Measurements from ENCODE around the gene PSD.

PSD gene

DNA sequence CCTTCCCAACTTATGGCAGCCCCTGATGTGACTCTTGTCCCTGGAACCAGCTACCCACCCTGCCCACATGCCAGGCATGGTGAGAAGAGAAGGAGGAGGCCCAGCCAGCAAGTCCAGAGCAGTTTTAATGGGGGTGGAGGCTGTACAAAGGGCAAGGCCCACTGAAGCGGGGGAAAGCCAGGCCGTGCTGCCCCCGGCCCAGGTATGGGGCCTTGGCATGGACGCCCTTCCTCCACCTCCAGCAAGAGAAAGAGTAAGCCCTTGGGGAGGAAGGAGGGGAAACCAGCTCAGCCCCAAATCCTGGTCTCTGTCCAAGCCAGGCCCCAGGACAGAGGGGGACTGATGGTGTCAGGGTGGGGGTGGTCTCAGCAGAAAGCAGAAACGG, 16.1 kb downstream of the PSD start:
- no peak for DNase-seq

DNA sequence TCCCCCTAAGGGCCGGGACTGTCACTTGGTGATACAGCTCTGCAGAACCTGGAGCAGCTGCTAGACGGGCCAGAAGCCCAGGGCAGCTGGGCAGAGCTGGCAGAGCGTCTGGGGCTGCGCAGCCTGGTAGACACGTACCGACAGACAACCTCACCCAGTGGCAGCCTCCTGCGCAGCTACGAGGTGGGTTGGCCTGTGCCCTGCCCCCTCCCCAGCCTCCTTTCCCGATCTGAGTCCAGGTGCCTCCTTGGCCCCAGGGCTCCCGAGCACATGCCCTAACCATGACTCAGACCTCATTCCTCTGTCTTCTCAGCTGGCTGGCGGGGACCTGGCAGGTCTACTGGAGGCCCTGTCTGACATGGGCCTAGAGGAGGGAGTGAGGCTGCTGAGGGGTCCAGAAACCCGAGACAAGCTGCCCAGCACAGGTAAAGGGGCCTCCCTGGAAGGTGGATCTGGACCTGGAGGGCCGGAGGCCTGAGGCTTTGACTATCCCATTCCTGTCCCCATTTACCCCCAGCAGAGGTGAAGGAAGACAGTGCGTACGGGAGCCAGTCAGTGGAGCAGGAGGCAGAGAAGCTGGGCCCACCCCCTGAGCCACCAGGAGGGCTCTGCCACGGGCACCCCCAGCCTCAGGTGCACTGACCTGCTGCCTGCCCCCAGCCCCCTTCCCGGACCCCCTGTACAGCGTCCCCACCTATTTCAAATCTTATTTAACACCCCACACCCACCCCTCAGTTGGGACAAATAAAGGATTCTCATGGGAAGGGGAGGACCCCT, 16.7 kb downstream of the PSD start:
- DNase-seq = no peak

DNA sequence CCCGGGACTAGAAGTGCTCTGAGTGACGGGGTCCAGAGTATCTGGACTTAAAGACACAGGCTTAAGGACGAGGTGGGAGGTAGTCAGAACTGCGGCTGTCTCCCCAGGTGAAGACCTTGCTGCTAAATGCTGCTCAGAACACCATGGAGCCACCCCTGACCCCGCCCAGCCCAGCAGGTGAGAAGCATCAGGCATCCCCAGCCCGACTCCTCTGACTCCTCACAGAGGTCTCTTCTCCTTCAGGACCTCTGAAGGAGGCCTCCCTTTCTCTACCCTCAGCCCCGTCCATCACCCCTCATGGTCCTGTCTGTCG, 17.3 kb downstream of the PSD start:
- no peak for DNase-seq

- no peak for DNase-seq
These were observed 17.8 kb downstream of the PSD start for GRCh38 chr10:102400598-102401341.

- DNase-seq = no peak
These were observed 18.5 kb downstream of the PSD start for GRCh38 chr10:102400076-102400475.

DNA sequence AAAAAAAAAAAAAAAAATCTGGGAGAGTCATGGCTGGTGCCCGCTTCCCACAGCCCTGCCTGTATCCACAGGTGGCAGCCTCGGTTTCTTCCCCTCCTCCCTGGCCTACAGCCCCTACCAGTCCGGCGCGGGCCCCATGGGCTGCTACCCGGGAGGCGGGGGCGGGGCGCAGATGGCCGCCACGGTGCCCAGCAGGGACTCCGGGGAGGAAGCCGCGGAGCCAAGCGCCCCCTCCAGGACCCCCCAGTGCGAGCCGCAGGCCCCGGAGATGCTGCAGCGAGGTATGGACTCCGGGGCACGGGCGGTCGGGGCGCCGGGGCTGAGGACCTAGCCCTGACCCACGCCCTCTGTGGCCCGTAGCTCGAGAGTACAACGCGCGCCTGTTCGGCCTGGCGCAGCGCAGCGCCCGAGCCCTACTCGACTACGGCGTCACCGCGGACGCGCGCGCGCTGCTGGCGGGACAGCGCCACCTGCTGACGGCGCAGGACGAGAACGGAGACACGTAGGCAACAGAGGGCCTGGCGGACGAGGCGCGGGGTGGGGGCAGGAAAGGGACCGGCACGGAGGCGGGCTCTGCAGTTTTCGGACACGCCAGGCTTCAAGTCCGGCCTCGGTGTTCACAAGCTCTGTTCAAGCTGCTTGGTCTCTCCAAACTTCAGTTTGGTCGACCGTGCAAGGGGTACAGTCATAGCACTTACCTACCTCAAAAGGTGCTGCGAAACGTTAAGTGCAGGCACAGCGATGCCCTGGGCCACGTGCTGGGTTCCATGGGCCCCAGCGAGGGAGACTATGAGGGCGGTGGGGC, 19.2 kb downstream of the PSD start:
- peak; percentile 94 for DNase-seq

DNA sequence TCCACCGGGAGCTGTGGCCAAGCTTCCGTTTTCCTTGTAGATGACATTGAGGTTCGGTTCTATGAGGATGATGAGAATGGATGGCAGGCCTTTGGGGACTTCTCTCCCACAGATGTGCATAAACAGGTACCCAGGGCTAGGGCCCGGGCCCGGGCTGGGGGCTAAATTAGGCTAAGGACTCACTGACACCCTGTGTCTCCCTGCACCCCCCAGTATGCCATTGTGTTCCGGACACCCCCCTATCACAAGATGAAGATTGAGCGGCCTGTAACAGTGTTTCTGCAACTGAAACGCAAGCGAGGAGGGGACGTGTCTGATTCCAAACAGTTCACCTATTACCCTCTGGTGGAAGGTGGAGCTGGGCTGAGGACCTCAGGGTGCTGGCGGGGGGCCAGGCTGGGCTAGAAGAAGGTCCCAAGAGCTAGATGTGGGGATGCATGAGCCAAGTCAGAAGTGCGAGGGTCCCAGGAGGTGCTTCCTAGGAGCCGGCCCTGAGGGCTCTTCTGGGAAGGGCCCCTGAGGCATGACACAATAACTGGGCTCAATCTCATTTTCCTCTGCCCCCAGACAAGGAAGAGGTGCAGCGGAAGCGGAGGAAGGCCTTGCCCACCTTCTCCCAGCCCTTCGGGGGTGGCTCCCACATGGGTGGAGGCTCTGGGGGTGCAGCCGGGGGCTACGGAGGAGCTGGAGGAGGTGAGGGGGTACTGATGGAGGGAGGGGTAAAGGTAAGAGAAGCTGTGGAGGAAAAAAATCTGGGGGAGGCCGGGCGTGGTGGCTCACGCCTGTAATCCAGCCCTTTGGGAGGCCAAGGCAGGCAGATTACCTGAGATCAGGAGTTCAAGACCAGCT, 20.2 kb downstream of the PSD start:
- DNase-seq = no peak

DNA sequence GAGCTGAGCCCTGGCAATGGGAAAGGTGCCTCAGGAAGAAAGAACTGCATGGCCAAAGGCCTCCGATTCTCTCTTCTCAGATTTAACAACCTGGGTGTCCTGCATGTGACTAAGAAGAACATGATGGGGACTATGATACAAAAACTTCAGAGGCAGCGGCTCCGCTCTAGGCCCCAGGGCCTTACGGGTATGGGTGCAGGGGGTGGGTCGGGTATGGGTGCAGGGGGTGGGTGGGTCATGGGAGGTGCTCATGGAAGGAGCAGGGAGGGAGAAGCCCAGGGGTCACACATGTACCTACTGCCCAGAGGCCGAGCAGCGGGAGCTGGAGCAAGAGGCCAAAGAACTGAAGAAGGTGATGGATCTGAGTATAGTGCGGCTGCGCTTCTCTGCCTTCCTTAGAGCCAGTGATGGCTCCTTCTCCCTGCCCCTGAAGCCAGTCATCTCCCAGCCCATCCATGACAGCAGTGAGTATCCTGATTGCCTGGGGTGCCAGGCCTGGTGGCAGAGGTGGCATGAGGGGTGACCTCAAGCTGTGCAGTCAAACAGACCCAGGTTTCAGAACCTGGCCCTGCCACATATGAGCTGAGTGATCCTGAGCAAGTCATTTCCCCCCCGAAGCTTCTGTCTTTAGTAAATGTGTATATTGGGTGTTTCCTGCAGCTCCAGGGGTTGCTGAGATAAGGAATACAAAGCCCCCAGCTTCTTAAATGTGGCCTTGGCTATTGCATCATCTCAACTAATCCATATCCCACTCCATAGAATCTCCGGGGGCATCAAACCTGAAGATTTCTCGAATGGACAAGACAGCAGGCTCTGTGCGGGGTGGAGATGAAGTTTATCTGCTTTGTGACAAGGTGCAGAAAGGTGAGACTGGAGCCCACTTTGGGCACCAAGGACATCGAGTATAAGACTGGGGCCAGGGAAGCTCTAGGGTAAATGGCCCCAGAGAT, 21.1 kb downstream of the PSD start:
- no peak for DNase-seq

DNA sequence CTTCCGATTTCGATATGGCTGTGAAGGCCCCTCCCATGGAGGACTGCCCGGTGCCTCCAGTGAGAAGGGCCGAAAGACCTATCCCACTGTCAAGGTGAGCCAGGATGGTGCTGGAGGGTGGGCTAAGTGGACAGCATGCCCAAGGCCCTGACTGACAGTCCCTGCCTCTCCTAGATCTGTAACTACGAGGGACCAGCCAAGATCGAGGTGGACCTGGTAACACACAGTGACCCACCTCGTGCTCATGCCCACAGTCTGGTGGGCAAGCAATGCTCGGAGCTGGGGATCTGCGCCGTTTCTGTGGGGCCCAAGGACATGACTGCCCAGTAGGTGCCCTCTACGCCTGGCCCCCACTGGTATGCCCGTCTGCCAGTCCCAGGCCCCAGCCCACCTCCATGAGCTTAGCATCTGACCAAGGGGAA, 21.8 kb downstream of the PSD start:
- DNase-seq = no peak

GRCh38 chr10:102396317-102396650, 22.3 kb downstream of the PSD start:
- DNase-seq = no peak

- peak; percentile 95 for DNase-seq
These were observed 22.9 kb downstream of the PSD start, which contains the start of gene NFKB2 for GRCh38 chr10:102395400-102396316. Gene NFKB2 (plus strand): TSS chr10:102395705. CDS start chr10:102395960, 255 bp downstream.

DNA sequence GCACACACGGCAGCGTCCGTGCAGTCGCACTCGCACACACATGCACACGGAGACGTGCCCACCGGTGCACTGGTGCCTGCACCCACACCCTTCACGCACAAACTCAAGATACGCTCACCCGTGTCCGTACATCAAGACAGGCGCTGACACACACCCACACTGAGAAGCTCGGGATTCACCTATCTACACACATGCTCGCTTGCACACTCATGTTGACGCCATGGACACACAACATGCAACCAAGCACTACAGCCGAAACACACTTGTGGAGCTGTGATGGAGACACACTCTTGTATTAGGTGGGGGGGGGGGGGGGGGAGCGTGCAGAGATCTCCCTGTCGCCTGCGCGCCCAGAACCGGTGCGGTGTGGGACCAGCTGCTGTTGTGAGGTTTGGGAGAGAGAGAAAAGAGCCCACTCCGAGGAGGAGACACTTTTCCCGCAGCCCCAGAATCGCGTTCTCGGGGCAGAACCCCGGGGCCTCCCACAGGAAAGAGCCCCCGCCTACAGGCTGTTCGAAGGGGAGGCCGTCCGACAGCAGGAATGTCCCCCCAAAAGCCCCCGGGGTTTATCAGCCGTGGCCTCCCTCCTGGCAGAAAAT, 23.7 kb downstream of the PSD start:
- peak; percentile 79 for DNase-seq

DNA sequence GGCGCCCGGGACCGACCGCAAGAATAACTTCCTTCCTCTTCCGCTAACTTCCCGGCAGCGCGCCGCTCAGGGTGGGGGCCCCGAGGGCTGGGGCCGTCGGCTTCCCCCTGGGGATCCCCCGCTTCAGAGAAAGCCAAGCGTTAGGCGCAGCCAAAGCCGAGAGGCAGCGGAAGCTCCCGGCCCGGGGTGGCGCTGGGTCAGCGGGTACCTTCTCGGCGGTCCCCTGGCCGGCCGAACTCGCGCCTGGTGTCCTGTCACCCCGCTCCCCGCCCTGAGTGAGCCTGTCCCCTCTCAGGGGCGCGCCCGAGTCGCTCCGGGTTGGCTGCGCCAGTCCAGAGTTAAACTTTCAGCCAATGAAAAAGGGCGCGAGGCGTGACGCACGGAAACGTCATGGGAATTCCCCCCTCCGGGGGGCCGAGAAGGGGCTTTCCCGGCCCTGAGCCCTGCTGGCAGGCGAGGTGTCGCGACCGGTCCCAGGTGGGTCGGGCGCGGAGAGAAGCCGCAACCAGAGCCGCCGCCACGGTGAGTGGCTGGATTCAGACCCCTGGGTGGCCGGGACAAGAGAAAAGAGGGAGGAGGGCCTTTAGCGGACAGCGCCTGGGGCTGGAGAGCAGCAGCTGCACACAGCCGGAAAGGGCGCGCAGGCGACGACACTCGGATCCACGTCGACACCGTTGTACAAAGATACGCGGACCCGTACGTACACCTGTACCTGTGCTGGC, 24.3 kb downstream of the PSD start:
- peak; percentile 95 for DNase-seq

DNA sequence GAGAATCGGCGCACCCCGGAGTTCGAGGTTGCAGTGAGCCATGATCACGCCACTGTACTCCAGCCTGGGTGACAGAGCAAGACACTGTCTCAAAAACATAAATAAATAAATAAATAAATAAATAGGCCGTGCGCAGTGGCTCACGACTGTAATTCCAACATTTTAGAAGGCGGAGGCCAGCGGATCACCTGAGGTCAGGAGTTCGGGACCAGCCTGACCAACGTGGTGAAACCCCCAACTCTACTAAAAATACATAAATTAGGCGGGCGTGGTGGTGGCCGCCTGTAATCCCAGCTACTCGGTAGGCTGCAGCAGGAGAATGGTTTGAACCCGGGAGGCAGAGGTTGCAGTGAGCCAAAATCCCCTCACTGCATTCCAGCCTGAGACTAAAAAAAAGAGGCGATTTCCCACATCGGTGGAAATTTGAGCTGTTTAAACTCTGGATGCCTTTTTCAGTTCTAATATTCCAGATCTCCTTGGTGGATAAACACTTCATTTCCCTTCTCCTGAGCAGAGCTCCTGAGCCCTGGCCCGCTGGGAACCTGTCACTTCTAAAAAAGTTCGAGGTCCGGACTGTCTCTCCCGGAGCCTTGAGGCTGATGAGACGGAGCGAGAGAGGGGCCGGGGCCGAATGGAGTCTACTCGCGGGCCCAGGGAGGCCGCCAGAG, 25.0 kb downstream of the PSD start:
- no peak for DNase-seq

GRCh38 chr10:102392306-102392705, 26.3 kb downstream of the PSD start:
- no peak for DNase-seq

GRCh38 chr10:102389894-102390293, 28.7 kb downstream of the PSD start:
- DNase-seq = no peak

DNA sequence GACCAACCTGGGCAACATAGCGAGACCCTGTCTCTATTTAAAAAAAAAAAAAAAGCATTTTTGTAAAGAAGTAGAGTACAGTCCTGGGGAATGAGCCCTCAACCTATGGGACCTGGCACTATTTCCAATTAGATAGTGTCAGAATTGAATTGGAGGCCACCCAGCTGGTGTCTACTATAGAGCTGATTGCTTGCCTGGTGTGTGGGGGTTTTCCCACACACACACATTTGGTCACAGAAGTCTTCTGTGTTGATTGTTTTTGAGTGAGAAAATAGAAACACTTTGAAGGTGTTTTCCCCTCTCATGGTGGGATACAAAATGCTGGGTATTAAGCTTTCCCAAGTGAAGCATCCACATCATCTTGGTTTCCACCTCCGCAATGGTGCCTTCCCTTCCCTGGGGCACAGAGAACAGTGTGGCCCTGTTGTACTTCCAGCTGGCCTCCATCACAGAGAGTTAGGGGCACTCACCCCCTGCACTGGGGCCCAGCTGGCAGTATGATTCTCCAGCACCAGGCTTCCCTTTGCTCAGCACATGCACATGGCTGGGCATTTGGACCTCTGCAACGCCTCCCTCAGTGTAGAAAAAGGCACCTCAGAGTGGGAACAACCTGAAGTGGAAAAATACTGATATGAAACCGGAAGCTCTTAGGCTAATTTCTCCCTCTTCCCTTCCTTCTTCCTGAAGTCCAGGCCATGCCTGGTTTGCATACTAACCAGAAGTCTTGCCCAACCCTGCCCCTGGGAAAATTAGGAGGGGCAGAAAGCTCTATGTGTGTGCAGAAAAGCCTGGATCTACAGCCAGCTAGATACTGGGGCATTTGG, 33.8 kb downstream of the PSD start:
- no peak for DNase-seq

GRCh38 chr10:102384053-102384452, 34.5 kb downstream of the PSD start:
- DNase-seq = no peak
